ENCODE measurements around the gene ECT2.
"Not testable (repeated sequence)": the region's sequence is repeated elsewhere in the genome, so short reads cannot be mapped to it uniquely, and the experiment has no call there.

The ECT2 gene

GRCh38 chr3:172735014-172735413 lies 15.5 kb upstream of the ECT2 start:
- no peak for DNase-seq (ENCODE audit: low read depth in 2 of 2)

GRCh38 chr3:172739462-172739861 lies 11.1 kb upstream of the ECT2 start:
- no peak for DNase-seq (ENCODE audit: low read depth in 2 of 2)

GRCh38 chr3:172746475-172746874 lies 4.1 kb upstream of the ECT2 start:
- DNase-seq (ENCODE audit: low read depth in 2 of 2) = no peak

- no peak for DNase-seq (ENCODE audit: low read depth in 2 of 2)
These were observed 1.1 kb upstream of the ECT2 start for GRCh38 chr3:172749230-172749965.

- no peak for DNase-seq (ENCODE audit: low read depth in 2 of 2)
These were observed 508 bp upstream of the ECT2 start for GRCh38 chr3:172750069-172750367.

- peak in 1 of 2 donors; percentile 3 for DNase-seq (ENCODE audit: low read depth in 2 of 2)
These were observed 714 bp downstream of the ECT2 start for GRCh38 chr3:172751175-172751704.

- no peak for DNase-seq (ENCODE audit: low read depth in 2 of 2)
These were observed 2.1 kb downstream of the ECT2 start for GRCh38 chr3:172752651-172753050.

- no peak for DNase-seq (ENCODE audit: low read depth in 2 of 2)
These were observed 2.6 kb downstream of the ECT2 start for GRCh38 chr3:172753125-172753524.

GRCh38 chr3:172760416-172760815 lies 9.9 kb downstream of the ECT2 start:
- not testable (repeated sequence) for DNase-seq (ENCODE audit: low read depth in 2 of 2)

GRCh38 chr3:172766241-172766640 lies 15.7 kb downstream of the ECT2 start:
- no peak for DNase-seq (ENCODE audit: low read depth in 2 of 2)

GRCh38 chr3:172766718-172767405 lies 16.3 kb downstream of the ECT2 start:
- no peak for DNase-seq (ENCODE audit: low read depth in 2 of 2)

- DNase-seq (ENCODE audit: low read depth in 2 of 2) = no peak
These were observed 19.9 kb downstream of the ECT2 start for GRCh38 chr3:172770382-172770781.

- DNase-seq (ENCODE audit: low read depth in 2 of 2) = no peak
These were observed 21.1 kb downstream of the ECT2 start for GRCh38 chr3:172771672-172772071.

- no peak for DNase-seq (ENCODE audit: low read depth in 2 of 2)
These were observed 25.7 kb downstream of the ECT2 start for GRCh38 chr3:172776049-172776717.

- no peak for DNase-seq (ENCODE audit: low read depth in 2 of 2)
These were observed 27.4 kb downstream of the ECT2 start for GRCh38 chr3:172777901-172778300.

GRCh38 chr3:172782235-172782634 lies 31.7 kb downstream of the ECT2 start:
- no peak for DNase-seq (ENCODE audit: low read depth in 2 of 2)

GRCh38 chr3:172786036-172786435 lies 35.5 kb downstream of the ECT2 start:
- no peak for DNase-seq (ENCODE audit: low read depth in 2 of 2)

- DNase-seq (ENCODE audit: low read depth in 2 of 2) = no peak
These were observed 36.5 kb downstream of the ECT2 start for GRCh38 chr3:172787019-172787418.

- DNase-seq (ENCODE audit: low read depth in 2 of 2) = no peak
These were observed 37.2 kb downstream of the ECT2 start for GRCh38 chr3:172787746-172788145.

- no peak for DNase-seq (ENCODE audit: low read depth in 2 of 2)
These were observed 48.7 kb downstream of the ECT2 start for GRCh38 chr3:172799246-172799645.

GRCh38 chr3:172800156-172800555 lies 49.6 kb downstream of the ECT2 start:
- DNase-seq (ENCODE audit: low read depth in 2 of 2) = no peak

GRCh38 chr3:172803489-172803888 lies 53.0 kb downstream of the ECT2 start:
- no peak for DNase-seq (ENCODE audit: low read depth in 2 of 2)

- no peak for DNase-seq (ENCODE audit: low read depth in 2 of 2)
These were observed 53.8 kb downstream of the ECT2 start for GRCh38 chr3:172804323-172804722.
